H1 (cell line): ENCODE measurements around the gene HSPA12A. TPM values are rescaled to one million over a fixed set of nuclear protein-coding genes. Genes with fewer than 3 reads are reported as not detected.

Source experiments
- CTCF ChIA-PET: fragments of 300-600 bp; sonication (Branson Sonifier 250); formaldehyde crosslinking; loops from one replicate; lab custom pipeline; 2021; ENCODE audit not compliant: partially characterized antibody; lab: Charles Lee
- POLR2A ChIA-PET: fragments of 300-600 bp; sonication (Branson Sonifier 250); formaldehyde crosslinking; loops from one replicate; lab custom pipeline; 2021; ENCODE audit warnings: inconsistent platforms; ENCODE audit not compliant: partially characterized antibody; lab: Charles Lee
- DNase-seq, 2 experiments: peaks; one replicate each; pipeline versions ENCODE4 v3.0.0 to v3.0.0-alpha.2; 2010 to 2022; ENCODE audit warnings: low spot score in 2 of 2, low read depth in 1 of 2, mixed read lengths in 1 of 2
- FAIRE-seq: peaks from 2 replicates; lab custom pipeline; 2011; peaks lifted over from hg19 to GRCh38; lab: Jason Lieb, UNC
- H2AFZ ChIP-seq: 2 replicates; pipeline ENCODE4 v1.8.1; 2012; ENCODE audit warnings: low read length, inconsistent platforms
- H2AK5ac ChIP-seq: 2 replicates; pipeline ENCODE4 v1.6.1; 2013; ENCODE audit warnings: low read depth, low read length
- H2BK120ac ChIP-seq: replicated peaks from 2 replicates; pipeline ENCODE3; 2013; ENCODE audit warnings: low read depth, low read length, inconsistent platforms
- H2BK12ac ChIP-seq: 2 replicates; pipeline ENCODE4 v1.6.1; 2013; ENCODE audit warnings: low read depth, low read length
- H2BK15ac ChIP-seq: 2 replicates; pipeline ENCODE4 v1.6.1; 2013; ENCODE audit warnings: low read length
- H2BK20ac ChIP-seq: 2 replicates; pipeline ENCODE4 v1.6.1; 2013; ENCODE audit warnings: low read length
- H2BK5ac ChIP-seq: 2 replicates; pipeline ENCODE4 v1.6.1; 2013; ENCODE audit warnings: low read depth, low read length
- H3K14ac ChIP-seq: 2 replicates; pipeline ENCODE4 v1.6.1; 2013; ENCODE audit warnings: inconsistent platforms; ENCODE audit not compliant: insufficient read length
- H3K18ac ChIP-seq: 2 replicates; pipeline ENCODE4 v1.6.1; 2013; ENCODE audit warnings: low read length; ENCODE audit errors: extremely low read depth
- H3K23ac ChIP-seq: 2 replicates; pipeline ENCODE4 v1.6.1; 2013; ENCODE audit warnings: inconsistent platforms; ENCODE audit not compliant: insufficient read length
- H3K23me2 ChIP-seq: 2 replicates; pipeline ENCODE4 v1.6.1; 2013; ENCODE audit warnings: low read depth, low read length
- H3K27ac ChIP-seq: 2 replicates; pipeline ENCODE4 v1.6.1; 2011; ENCODE audit warnings: low read depth, low read length, inconsistent platforms
- H3K27me3 ChIP-seq, 4 experiments: replicated peaks in 1 of 4; 1 replicate in 1 of 4; 2 replicates in 3 of 4; pipeline versions ENCODE4 v1.6.1 to v1.8.1; 2011 to 2013; ENCODE audit warnings: low read length in 3 of 4, mild to moderate bottlenecking in 3 of 4, inconsistent platforms in 2 of 4, mixed read lengths in 2 of 4, moderate library complexity in 1 of 4; ENCODE audit not compliant: control insufficient read depth in 3 of 4, insufficient read depth in 3 of 4; ENCODE audit errors: extremely low read depth in 1 of 4
- H3K36me3 ChIP-seq, 4 experiments: 2 replicates each; pipeline versions ENCODE4 v1.6.1 to v1.8.1; 2011 to 2013; ENCODE audit warnings: mild to moderate bottlenecking in 4 of 4, low read length in 3 of 4, moderate library complexity in 2 of 4, control low read depth in 1 of 4, inconsistent platforms in 1 of 4; ENCODE audit not compliant: insufficient read depth in 4 of 4, control insufficient read depth in 2 of 4
- H3K4ac ChIP-seq: replicated peaks from 2 replicates; pipeline ENCODE3; 2013; ENCODE audit warnings: low read length, low read depth, mixed read lengths, inconsistent platforms; ENCODE audit not compliant: insufficient read length
- H3K4me1 ChIP-seq, 4 experiments: replicated peaks in 1 of 4; 1 replicate in 1 of 4; 2 replicates in 3 of 4; pipeline versions ENCODE4 v1.6.1 to v1.8.1; 2011 to 2013; ENCODE audit warnings: low read length in 3 of 4, inconsistent platforms in 2 of 4, mixed read lengths in 1 of 4; ENCODE audit not compliant: insufficient read depth in 4 of 4, control insufficient read depth in 3 of 4
- H3K4me2 ChIP-seq, 2 experiments: 2 replicates each; pipeline versions ENCODE4 v1.6.1 to v1.8.1; 2011 to 2013; ENCODE audit warnings: low read depth in 2 of 2, low read length in 2 of 2, control low read depth in 1 of 2, inconsistent platforms in 1 of 2, mild to moderate bottlenecking in 1 of 2; ENCODE audit not compliant: insufficient read depth in 1 of 2
- H3K4me3 ChIP-seq, 4 experiments: fragments of 200-600, 300-600 bp in 1 of 4; sonication (generic), shearing (Covaris generic), sonication (Bioruptor Twin) in 1 of 4; 2 replicates each; pipeline versions ENCODE4 v1.5.1 to v1.8.1; 2011 to 2016; ENCODE audit warnings: low read length in 4 of 4, low read depth in 3 of 4, control low read depth in 2 of 4, inconsistent platforms in 2 of 4, mild to moderate bottlenecking in 2 of 4, mixed read lengths in 1 of 4, moderate library complexity in 1 of 4; ENCODE audit not compliant: insufficient read depth in 2 of 4; ENCODE audit errors: extremely low read depth in 1 of 4
- H3K56ac ChIP-seq: replicated peaks from 2 replicates; pipeline ENCODE3; 2013; ENCODE audit warnings: low read depth, mild to moderate bottlenecking, mixed read lengths, low read length, inconsistent platforms; ENCODE audit not compliant: insufficient read length
- H3K79me1 ChIP-seq: 2 replicates; pipeline ENCODE4 v1.6.1; 2013; ENCODE audit warnings: low read depth, low read length, control low read depth
- H3K79me2 ChIP-seq, 2 experiments: 2 replicates each; pipeline versions ENCODE4 v1.6.1 to v1.8.1; 2012 to 2013; ENCODE audit warnings: low read length in 2 of 2, mild to moderate bottlenecking in 2 of 2, inconsistent platforms in 1 of 2; ENCODE audit not compliant: insufficient read depth in 2 of 2, control insufficient read depth in 1 of 2
- H3K9ac ChIP-seq, 4 experiments: replicated peaks in 1 of 4; 1 replicate in 1 of 4; 2 replicates in 3 of 4; pipeline versions ENCODE4 v1.6.1 to v1.8.1; 2011 to 2013; ENCODE audit warnings: low read depth in 3 of 4, low read length in 3 of 4, control low read depth in 2 of 4, mild to moderate bottlenecking in 2 of 4, moderate library complexity in 2 of 4, inconsistent platforms in 1 of 4; ENCODE audit errors: extremely low read depth in 1 of 4
- H3K9me3 ChIP-seq, 2 experiments: 2 replicates each; pipeline versions ENCODE4 v1.6.1 to v1.8.1; 2012 to 2013; ENCODE audit warnings: mild to moderate bottlenecking in 2 of 2, moderate library complexity in 2 of 2, control low read depth in 1 of 2, inconsistent platforms in 1 of 2, low read depth in 1 of 2, low read length in 1 of 2, mixed read lengths in 1 of 2; ENCODE audit not compliant: insufficient read depth in 2 of 2
- H4K20me1 ChIP-seq, 2 experiments: replicated peaks in 1 of 2; 2 replicates each; pipeline versions ENCODE3 to v1.8.1; 2011 to 2013; ENCODE audit warnings: inconsistent platforms in 2 of 2, low read length in 2 of 2, mild to moderate bottlenecking in 1 of 2; ENCODE audit not compliant: insufficient read depth in 2 of 2, control insufficient read depth in 1 of 2
- H4K5ac ChIP-seq: 2 replicates; pipeline ENCODE4 v1.6.1; 2013; ENCODE audit warnings: low read length, low read depth, mixed read lengths, inconsistent platforms; ENCODE audit not compliant: insufficient read length
- H4K8ac ChIP-seq: 2 replicates; pipeline ENCODE4 v1.8.0; 2013; ENCODE audit warnings: mild to moderate bottlenecking, moderate library complexity, low read length, inconsistent platforms; ENCODE audit not compliant: insufficient read depth; ENCODE audit errors: extremely low read depth
- H4K91ac ChIP-seq: replicated peaks from 2 replicates; pipeline ENCODE3; 2013; ENCODE audit warnings: low read length, mixed read lengths, inconsistent platforms; ENCODE audit not compliant: insufficient read length
- CTBP2 ChIP-seq: IDR thresholded peaks from 2 replicates; pipeline ENCODE4 v1.7.0; 2011; ENCODE audit warnings: borderline replicate concordance, mild to moderate bottlenecking, moderate library complexity, mixed read lengths, low read length; ENCODE audit not compliant: insufficient read depth, insufficient read length
- EGR1 ChIP-seq: IDR thresholded peaks from 2 replicates; pipeline ENCODE4 v1.6.1; 2011; ENCODE audit warnings: low read depth, low read length, borderline replicate concordance
- MAX ChIP-seq: IDR thresholded peaks from 2 replicates; pipeline ENCODE4 v1.6.1; 2012; ENCODE audit warnings: inconsistent platforms
- POLR2AphosphoS5 ChIP-seq: IDR thresholded peaks from 2 replicates; pipeline ENCODE4 v1.6.1; 2011; ENCODE audit warnings: low read depth, low read length
- RAD21 ChIP-seq, 2 experiments: IDR thresholded peaks in 1 of 2; conservative IDR thresholded peaks in 1 of 2; 2 replicates each; pipeline ENCODE4 v1.6.1; 2011; ENCODE audit warnings: low read depth in 2 of 2, low read length in 2 of 2, improper control_type of control experiment in 1 of 2, inconsistent platforms in 1 of 2, mild to moderate bottlenecking in 1 of 2, moderate library complexity in 1 of 2
- TAF1 ChIP-seq: IDR thresholded peaks from 2 replicates; pipeline ENCODE4 v1.6.1; 2011; ENCODE audit warnings: mild to moderate bottlenecking, low read depth, low read length
- WGBS, 2 experiments: shearing (Covaris generic) in 1 of 2; methylation state at CpG; one replicate each; pipeline versions ENCODE4 v1.1.6 to v1.1.7; 2013 to 2015; ENCODE audit warnings: low lambda C conversion rate in 2 of 2, mixed read lengths in 2 of 2, inconsistent platforms in 1 of 2, low coverage in 1 of 2, missing lambda C conversion rate in 1 of 2; ENCODE audit not compliant: insufficient replicate concordance in 2 of 2, insufficient coverage in 1 of 2, insufficient read length in 1 of 2; ENCODE audit errors: extremely low coverage in 1 of 2, missing lambda C conversion rate in 1 of 2; 5-methylcytosine and 5-hydroxymethylcytosine counted together
- polyA plus RNA-seq, 7 experiments: library from polyadenylated mRNA; depleted of rRNA in 3 of 7; stranded (reverse) in 5 of 7; unstranded in 2 of 7; fragments of >200 nt in 5 of 7; fragments of 200-250 nt in 2 of 7; gene quantifications; 1 replicate in 5 of 7; 2 replicates in 1 of 7; 4 replicates in 1 of 7; pipeline versions ENCODE4 v1.2.1 to v1.2.3, GENCODE V29; 2011 to 2013; ENCODE audit warnings: missing spikeins in 2 of 7, mixed read lengths in 2 of 7
- total RNA-seq: library from RNA; stranded (reverse); fragmentation: NEBNext Ultra II Directional; extraction: Animal tissue kit (Norgen Biotek cat#: 25700); gene quantifications from 2 replicates; pipeline ENCODE4 v1.2.1, GENCODE V29; 2021

HSPA12A gene
- total and polyA plus RNA-seq, 2 of the 8 experiments (the other 6 are each of a cell fraction or from before 2014, with no cell fraction given): 3.1 to 6.9 TPM

GRCh38 chr10:116718058-116718457 lies 24.3 kb downstream of the HSPA12A start:
- ChIA-PET CTCF (interaction anchor here (1.6 to 2.6 kb wide), 3 partner anchors 35 to 449 kb away, joined by 4 to 8 read pairs (median 7); no protein-coding TSS in a partner anchor), POLR2A (no interaction called here)
- peaks cover 0 to 2% (median 0%) of the 10 kb centered on the region in 4 experiments; a peak in 1 of 7 replicates for H3K4me1 ChIP-seq
- no peak overlapping the region for H2BK5ac ChIP-seq
- H3K9me3 ChIP-seq: no peaks in the 10 kb centered on the region
- H3K4me2 ChIP-seq: no peak overlapping the region
- H4K20me1 ChIP-seq: no peaks in the 10 kb centered on the region
- H3K79me2 ChIP-seq: no peaks in the 10 kb centered on the region
- no peak overlapping the region for H2BK20ac ChIP-seq
- H4K91ac ChIP-seq: no peak overlapping the region
- H3K23me2 ChIP-seq: peaks cover 3% of the 10 kb centered on the region; the same call in 1 of the 2 replicates
- H4K8ac ChIP-seq: no peak overlapping the region
- H2BK120ac ChIP-seq: no peak overlapping the region
- H2BK15ac ChIP-seq: no peak overlapping the region
- no peak overlapping the region for H3K27ac ChIP-seq
- no peak for TF ChIP-seq RAD21 (IDR thresholded peaks at IDR 0.05 in 1 of 2, conservative IDR thresholded peaks at IDR 0.05 in 1 of 2; ENCODE audit: low read depth in 2 of 2, low read length in 2 of 2)
- no peak for TF ChIP-seq TAF1
- no peak for TF ChIP-seq EGR1
- TF ChIP-seq CTBP2: no peak
- TF ChIP-seq POLR2AphosphoS5: no peak
- TF ChIP-seq MAX: no peak
- no peak overlapping the region for H3K18ac ChIP-seq
- H3K4me3 ChIP-seq: no peak overlapping the region
- no peaks in the 10 kb centered on the region for H3K36me3 ChIP-seq
- FAIRE-seq (no peak), DNase-seq (no peak)
- no peak overlapping the region for H3K56ac ChIP-seq
- no peak overlapping the region for H2AFZ ChIP-seq
- H3K4ac ChIP-seq: no peak overlapping the region
- 64% methylated on average over 2 of the region's 2 CpGs; no CpG with 5 or more reads in 1 of the 2 experiments for WGBS, 2 experiments
- no peaks in the 10 kb centered on the region for H3K27me3 ChIP-seq
- no peak overlapping the region for H2BK12ac ChIP-seq
- H2AK5ac ChIP-seq: no peak overlapping the region
- no peak overlapping the region for H3K23ac ChIP-seq
- H4K5ac ChIP-seq: no peak overlapping the region
- H3K9ac ChIP-seq: no peak overlapping the region
- H3K79me1 ChIP-seq: no peaks in the 10 kb centered on the region
- no peak overlapping the region for H3K14ac ChIP-seq
